ENCODE data around the gene SERHL2.
A peak's percentile ranks its signal among the peaks of the same experiment; 100 is the strongest.
"Not testable (repeated sequence)": the region's sequence is repeated elsewhere in the genome, so short reads cannot be mapped to it uniquely, and the experiment has no call there.

Gene SERHL2, protein sequence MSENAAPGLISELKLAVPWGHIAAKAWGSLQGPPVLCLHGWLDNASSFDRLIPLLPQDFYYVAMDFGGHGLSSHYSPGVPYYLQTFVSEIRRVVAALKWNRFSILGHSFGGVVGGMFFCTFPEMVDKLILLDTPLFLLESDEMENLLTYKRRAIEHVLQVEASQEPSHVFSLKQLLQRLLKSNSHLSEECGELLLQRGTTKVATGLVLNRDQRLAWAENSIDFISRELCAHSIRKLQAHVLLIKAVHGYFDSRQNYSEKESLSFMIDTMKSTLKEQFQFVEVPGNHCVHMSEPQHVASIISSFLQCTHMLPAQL

DNA sequence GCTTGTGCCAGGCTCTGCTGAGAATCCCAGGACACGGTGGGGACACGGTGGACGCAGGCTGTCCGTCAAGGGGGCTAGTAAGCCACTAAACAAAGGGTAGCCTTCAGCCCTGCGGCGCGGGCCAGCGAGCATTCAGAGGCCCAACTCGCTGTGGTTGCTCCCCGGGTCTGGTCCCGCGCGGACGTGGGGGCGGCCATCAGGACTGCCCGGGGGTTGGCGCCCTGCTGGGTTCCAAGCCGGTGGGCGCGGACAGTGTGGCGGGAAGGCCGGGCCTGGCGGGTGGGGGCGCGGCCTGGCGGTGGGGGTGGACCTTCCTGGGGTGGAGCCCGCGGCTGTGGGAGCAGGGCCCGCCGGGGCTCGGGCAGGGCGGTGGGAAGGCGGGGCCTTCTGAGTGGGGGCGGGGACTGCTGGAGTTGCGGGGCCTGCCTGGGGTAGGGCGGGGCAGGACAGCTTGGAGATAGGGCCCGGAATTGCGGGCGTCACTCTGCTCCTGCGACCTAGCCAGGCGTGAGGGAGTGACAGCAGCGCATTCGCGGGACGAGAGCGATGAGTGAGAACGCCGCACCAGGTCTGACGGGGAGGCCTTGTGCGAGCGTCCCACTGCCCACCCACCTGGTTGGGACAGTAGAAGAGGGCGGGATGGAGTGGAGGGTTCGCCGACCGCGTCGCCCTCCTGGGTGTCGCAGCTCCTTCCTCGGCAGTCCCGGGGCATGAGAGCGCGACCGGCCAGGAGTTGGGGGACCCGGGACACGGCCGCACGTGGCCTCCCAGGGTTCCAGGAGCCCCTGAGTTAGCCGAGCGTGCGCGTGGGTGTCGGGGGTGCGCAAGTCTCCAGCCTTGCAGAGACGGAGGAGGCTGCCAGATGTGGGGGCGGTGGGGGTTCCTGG, at the start of gene SERHL2:
SERHL2 (plus strand) TSS at position 482 of the 887 bp plus-strand sequence; CDS start at position 547, 65 bp downstream.
- TF ChIP-seq, protein P1, sequence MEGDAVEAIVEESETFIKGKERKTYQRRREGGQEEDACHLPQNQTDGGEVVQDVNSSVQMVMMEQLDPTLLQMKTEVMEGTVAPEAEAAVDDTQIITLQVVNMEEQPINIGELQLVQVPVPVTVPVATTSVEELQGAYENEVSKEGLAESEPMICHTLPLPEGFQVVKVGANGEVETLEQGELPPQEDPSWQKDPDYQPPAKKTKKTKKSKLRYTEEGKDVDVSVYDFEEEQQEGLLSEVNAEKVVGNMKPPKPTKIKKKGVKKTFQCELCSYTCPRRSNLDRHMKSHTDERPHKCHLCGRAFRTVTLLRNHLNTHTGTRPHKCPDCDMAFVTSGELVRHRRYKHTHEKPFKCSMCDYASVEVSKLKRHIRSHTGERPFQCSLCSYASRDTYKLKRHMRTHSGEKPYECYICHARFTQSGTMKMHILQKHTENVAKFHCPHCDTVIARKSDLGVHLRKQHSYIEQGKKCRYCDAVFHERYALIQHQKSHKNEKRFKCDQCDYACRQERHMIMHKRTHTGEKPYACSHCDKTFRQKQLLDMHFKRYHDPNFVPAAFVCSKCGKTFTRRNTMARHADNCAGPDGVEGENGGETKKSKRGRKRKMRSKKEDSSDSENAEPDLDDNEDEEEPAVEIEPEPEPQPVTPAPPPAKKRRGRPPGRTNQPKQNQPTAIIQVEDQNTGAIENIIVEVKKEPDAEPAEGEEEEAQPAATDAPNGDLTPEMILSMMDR (IDR thresholded peaks at IDR 0.05; ENCODE audit: low read depth, low read length): no peak
- DNase-seq (ENCODE audit: low read depth in 2 of 2): peak; percentile 65 to 90
- peak within 1 kb of the TSS; percentile 61 to 70 for H3K4me3 ChIP-seq (replicated peaks in 1 of 2; ENCODE audit: low read depth in 2 of 2, low read length in 2 of 2)

- not testable (repeated sequence) for H3K4me3 ChIP-seq (replicated peaks in 1 of 2; ENCODE audit: low read depth in 2 of 2, low read length in 2 of 2); DNase-seq (ENCODE audit: low read depth in 2 of 2)
These were observed 45.3 kb upstream of the SERHL2 start for GRCh38 chr22:42508327-42508974.

- not testable (repeated sequence) for DNase-seq (ENCODE audit: low read depth in 2 of 2); H3K4me3 ChIP-seq (replicated peaks in 1 of 2; ENCODE audit: low read depth in 2 of 2, low read length in 2 of 2)
These were observed 44.8 kb upstream of the SERHL2 start for GRCh38 chr22:42508975-42509364.

DNA sequence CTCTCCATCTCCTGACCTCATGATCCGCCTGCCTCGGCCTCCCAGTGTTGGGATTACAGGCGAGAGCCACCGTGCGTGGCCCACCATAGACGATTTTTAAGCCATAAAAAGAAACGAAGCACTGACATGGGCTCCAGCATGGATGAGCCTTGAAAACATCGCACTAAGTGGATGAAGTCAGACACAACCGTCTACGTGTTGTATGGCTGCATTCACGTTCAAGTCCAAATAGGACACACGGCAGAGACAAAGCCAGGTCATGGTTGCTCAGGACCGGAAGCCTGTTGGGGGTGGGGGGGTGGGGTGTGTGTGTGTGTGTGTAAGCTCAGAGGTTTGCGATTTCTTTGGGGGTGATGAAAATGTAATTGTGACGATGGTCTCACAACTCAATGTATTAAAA, 44.2 kb upstream of the SERHL2 start:
- H3K4me3 ChIP-seq (replicated peaks in 1 of 2; ENCODE audit: low read depth in 2 of 2, low read length in 2 of 2): no peak overlapping the region
- DNase-seq (ENCODE audit: low read depth in 2 of 2): no peak
- TF ChIP-seq, protein P1 (IDR thresholded peaks at IDR 0.05; ENCODE audit: low read depth, low read length): no peak

- DNase-seq (ENCODE audit: low read depth in 2 of 2): peak in 1 of 2 donors; percentile 26
- no peak overlapping the region for H3K4me3 ChIP-seq (replicated peaks in 1 of 2; ENCODE audit: low read depth in 2 of 2, low read length in 2 of 2)
- TF ChIP-seq, protein P1 (IDR thresholded peaks at IDR 0.05; ENCODE audit: low read depth, low read length): no peak
These were observed 42.3 kb upstream of the SERHL2 start for GRCh38 chr22:42511401-42511891.

GRCh38 chr22:42512273-42512990, 41.3 kb upstream of the SERHL2 start:
- peak; percentile 45 to 69 for DNase-seq (ENCODE audit: low read depth in 2 of 2)
- TF ChIP-seq, protein P1 (IDR thresholded peaks at IDR 0.05; ENCODE audit: low read depth, low read length): peak; percentile 13
- H3K4me3 ChIP-seq (replicated peaks in 1 of 2; ENCODE audit: low read depth in 2 of 2, low read length in 2 of 2): not testable (repeated sequence)

GRCh38 chr22:42514331-42514730, 39.4 kb upstream of the SERHL2 start:
- DNase-seq (ENCODE audit: low read depth in 2 of 2); H3K4me3 ChIP-seq (replicated peaks in 1 of 2; ENCODE audit: low read depth in 2 of 2, low read length in 2 of 2): not testable (repeated sequence)

- DNase-seq (ENCODE audit: low read depth in 2 of 2); H3K4me3 ChIP-seq (replicated peaks in 1 of 2; ENCODE audit: low read depth in 2 of 2, low read length in 2 of 2): not testable (repeated sequence)
These were observed 38.5 kb upstream of the SERHL2 start for GRCh38 chr22:42515304-42515703.

Measured in cardiac fibroblast (primary cell).